ENCODE data around the gene GALNT18. TPM values are rescaled to one million over a fixed set of nuclear protein-coding genes. Genes with fewer than 3 reads are reported as not detected.

The GALNT18 gene
- total RNA-seq, 1 donor from 2014 or later, result 24.4 TPM

DNA sequence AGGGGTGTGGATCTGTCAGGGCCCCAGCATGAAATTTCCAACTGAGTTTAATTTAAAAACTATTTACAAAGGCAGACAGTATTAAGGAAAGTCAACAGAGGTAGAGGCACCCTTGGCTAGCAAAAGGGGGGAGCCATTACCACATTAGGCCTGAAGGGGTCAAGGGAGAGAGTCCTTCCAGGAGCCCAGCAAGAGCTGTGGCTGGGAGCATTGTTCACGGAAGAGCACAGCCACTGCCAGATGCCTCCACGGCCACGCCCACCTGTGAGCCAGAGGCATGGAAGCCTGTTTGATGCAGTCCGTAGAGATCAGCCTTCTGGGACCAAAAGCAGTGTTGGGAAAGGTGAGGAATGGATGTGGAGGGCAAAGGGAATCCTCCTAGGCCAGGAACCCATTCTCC lies 102.6 kb downstream of the GALNT18 start:
- Histone ChIP-seq H3K4me3 (no peak overlapping the region), H3K9me3 (replicated peaks) (no peaks in the 10 kb centered on the region), H3K27me3 (ENCODE audit: low read depth) (no peaks in the 10 kb centered on the region), H3K4me1 (peaks cover 73% of the 10 kb centered on the region), H3K36me3 (no peaks in the 10 kb centered on the region), H3K27ac (replicated peaks) (no peak overlapping the region)
- TF ChIP-seq, protein P1, sequence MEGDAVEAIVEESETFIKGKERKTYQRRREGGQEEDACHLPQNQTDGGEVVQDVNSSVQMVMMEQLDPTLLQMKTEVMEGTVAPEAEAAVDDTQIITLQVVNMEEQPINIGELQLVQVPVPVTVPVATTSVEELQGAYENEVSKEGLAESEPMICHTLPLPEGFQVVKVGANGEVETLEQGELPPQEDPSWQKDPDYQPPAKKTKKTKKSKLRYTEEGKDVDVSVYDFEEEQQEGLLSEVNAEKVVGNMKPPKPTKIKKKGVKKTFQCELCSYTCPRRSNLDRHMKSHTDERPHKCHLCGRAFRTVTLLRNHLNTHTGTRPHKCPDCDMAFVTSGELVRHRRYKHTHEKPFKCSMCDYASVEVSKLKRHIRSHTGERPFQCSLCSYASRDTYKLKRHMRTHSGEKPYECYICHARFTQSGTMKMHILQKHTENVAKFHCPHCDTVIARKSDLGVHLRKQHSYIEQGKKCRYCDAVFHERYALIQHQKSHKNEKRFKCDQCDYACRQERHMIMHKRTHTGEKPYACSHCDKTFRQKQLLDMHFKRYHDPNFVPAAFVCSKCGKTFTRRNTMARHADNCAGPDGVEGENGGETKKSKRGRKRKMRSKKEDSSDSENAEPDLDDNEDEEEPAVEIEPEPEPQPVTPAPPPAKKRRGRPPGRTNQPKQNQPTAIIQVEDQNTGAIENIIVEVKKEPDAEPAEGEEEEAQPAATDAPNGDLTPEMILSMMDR (IDR thresholded peaks at IDR 0.05; ENCODE audit: borderline replicate concordance), result peak; percentile 34
- intact Hi-C loops (cut with micrococcal nuclease), result no loop called here
- DNase-seq, result no peak

DNA sequence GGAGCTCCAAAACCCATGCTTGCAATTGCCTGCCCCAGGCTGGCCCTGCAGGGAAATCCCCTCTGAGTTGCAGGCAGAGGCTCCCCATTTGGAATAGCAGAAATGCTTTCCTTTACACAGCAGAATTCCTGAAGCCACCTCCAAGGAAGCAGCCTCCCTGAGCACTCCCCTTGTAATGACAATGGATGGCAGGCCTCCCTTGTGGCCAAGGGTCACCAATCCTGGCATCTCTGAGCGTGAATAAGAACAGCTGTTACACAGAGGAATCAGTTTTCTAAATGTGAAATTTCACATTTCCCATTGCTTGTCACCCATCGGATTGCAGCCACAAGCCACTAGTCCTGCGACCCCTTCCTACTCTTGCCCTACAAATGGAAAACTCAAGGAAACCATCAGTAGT lies 107.6 kb downstream of the GALNT18 start:
- H3K9me3 ChIP-seq (replicated peaks), result no peaks in the 10 kb centered on the region
- H3K4me1 ChIP-seq, result peaks cover 90% of the 10 kb centered on the region
- no peaks in the 10 kb centered on the region for H3K27me3 ChIP-seq (ENCODE audit: low read depth)
- H3K4me3 ChIP-seq, result no peak overlapping the region
- intact Hi-C loops (cut with micrococcal nuclease), result no loop called here
- H3K36me3 ChIP-seq, result no peaks in the 10 kb centered on the region
- H3K27ac ChIP-seq (replicated peaks), result no peak overlapping the region
- TF ChIP-seq, protein P1 (IDR thresholded peaks at IDR 0.05; ENCODE audit: borderline replicate concordance), result no peak
- no peak for DNase-seq

DNA sequence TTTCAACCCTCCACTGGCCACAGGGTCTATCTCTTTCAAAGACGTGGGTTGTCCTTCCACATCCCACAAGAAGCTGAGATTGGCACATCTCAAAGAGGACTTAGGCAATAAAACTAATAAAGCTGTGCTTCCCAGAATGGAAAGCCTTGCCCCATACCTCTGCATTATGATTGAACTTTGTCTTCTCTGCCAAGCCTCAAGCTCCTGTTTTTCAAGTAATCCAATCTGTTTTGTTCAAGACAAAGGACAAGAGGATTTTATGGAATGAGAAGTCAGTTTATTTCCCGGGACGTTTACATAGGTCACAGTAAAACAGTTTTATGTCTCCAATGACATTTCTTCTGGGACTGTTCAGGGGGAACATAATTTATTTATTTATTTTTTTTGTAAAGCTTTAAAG lies 108.4 kb downstream of the GALNT18 start:
- intact Hi-C loops (cut with micrococcal nuclease), result no loop called here
- TF ChIP-seq, protein P1 (IDR thresholded peaks at IDR 0.05; ENCODE audit: borderline replicate concordance), result no peak
- no peak for DNase-seq
- H3K36me3 ChIP-seq, result no peaks in the 10 kb centered on the region
- peaks cover 90% of the 10 kb centered on the region for H3K4me1 ChIP-seq
- no peak overlapping the region for H3K4me3 ChIP-seq
- no peaks in the 10 kb centered on the region for H3K27me3 ChIP-seq (ENCODE audit: low read depth)
- no peak overlapping the region for H3K27ac ChIP-seq (replicated peaks)
- H3K9me3 ChIP-seq (replicated peaks), result no peaks in the 10 kb centered on the region

DNA sequence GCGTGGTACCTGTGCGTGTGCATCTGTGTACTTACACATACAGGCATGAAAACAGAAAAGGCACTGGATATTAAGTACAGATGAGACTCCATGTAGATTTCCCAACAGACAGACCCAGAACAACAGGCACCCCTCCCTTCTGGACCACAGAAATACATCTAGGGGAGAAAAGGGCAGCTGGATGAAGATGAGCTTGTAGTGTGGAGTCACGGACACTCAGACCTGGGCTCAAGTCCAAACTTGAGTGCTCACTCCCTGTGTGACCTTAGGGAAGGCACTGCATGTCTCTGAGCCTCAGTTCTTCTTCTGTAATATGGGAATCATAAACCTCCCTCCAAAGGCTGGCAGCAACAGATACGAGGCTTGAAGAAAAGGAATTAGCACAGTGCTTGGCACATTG lies 108.9 kb downstream of the GALNT18 start:
- H3K36me3 ChIP-seq, result no peaks in the 10 kb centered on the region
- no peak overlapping the region for H3K4me3 ChIP-seq
- peaks cover 85% of the 10 kb centered on the region for H3K4me1 ChIP-seq
- TF ChIP-seq, protein P1 (IDR thresholded peaks at IDR 0.05; ENCODE audit: borderline replicate concordance), result no peak
- no peaks in the 10 kb centered on the region for H3K9me3 ChIP-seq (replicated peaks)
- peak overlapping the region; percentile 78 for H3K27ac ChIP-seq (replicated peaks)
- intact Hi-C loops (cut with micrococcal nuclease), result no loop called here
- DNase-seq, result no peak
- H3K27me3 ChIP-seq (ENCODE audit: low read depth), result no peaks in the 10 kb centered on the region

DNA sequence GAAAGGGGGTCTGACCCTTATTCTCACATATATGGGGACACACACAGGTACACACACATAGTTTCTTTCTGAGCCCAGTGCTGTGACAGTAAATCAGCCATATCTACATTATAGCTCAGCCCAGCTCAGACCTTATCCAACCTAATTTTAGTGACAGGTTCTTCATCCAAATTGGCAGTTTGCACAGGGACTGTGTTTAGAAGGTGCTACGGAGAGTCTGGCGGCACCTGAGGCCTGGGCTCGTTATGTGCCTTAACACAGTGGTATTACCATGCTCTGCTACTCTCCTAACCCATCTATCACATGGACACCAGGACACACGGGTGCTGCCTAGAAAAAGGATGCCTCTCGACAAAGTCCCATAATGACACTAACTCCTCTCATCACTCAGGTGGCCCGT lies 109.3 kb downstream of the GALNT18 start:
- intact Hi-C loops (cut with micrococcal nuclease), result no loop called here
- no peak for DNase-seq
- Histone ChIP-seq H3K27ac (replicated peaks) (peak overlapping the region; percentile 78), H3K4me1 (peaks cover 81% of the 10 kb centered on the region), H3K4me3 (no peak overlapping the region), H3K36me3 (no peaks in the 10 kb centered on the region), H3K27me3 (ENCODE audit: low read depth) (no peaks in the 10 kb centered on the region), H3K9me3 (replicated peaks) (no peaks in the 10 kb centered on the region)
- TF ChIP-seq, protein P1 (IDR thresholded peaks at IDR 0.05; ENCODE audit: borderline replicate concordance), result no peak

DNA sequence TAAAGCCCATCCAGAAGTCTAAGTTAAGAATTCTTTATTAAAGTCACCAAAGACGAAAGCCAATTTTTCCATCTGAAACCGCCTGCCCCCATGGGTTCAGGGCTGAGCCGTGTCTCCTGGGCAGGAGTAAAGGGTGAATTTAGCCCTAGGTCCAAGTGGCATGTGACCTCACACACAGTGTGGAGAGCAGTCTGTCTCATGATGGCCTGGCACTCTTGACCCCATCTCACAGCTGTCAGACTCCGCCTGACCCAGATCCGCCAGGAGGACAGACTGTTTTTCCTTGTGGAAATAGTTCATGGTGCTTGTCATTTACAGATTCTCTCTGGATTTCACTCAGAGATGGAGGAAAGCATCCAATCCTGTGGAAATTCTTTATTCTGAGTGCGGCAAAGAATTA lies 109.7 kb downstream of the GALNT18 start:
- Histone ChIP-seq H3K27ac (replicated peaks) (peak overlapping the region; percentile 78), H3K9me3 (replicated peaks) (no peaks in the 10 kb centered on the region), H3K4me1 (peaks cover 77% of the 10 kb centered on the region), H3K27me3 (ENCODE audit: low read depth) (no peaks in the 10 kb centered on the region), H3K4me3 (no peak overlapping the region), H3K36me3 (no peaks in the 10 kb centered on the region)
- peak; percentile 22 for DNase-seq
- intact Hi-C loops (cut with micrococcal nuclease), result no loop called here
- TF ChIP-seq, protein P1 (IDR thresholded peaks at IDR 0.05; ENCODE audit: borderline replicate concordance), result no peak
